Peyer's patch (tissue), 4 donors: ENCODE measurements around the gene ZBTB49. TPM values are rescaled to one million over a fixed set of nuclear protein-coding genes. Genes with fewer than 3 reads are reported as not detected.
"Not testable (repeated sequence)": the region's sequence is repeated elsewhere in the genome, so short reads cannot be mapped to it uniquely, and the experiment has no call there.

Experiments used
- DNase-seq, 3 donors: peaks; one replicate each; pipeline ENCODE4 v3.0.0-alpha.2; 2017 to 2019
- H3K27ac ChIP-seq, 4 donors: fragments of 200-600 bp; sonication (generic); one replicate each; pipeline ENCODE4 v1.5.1; 2016 to 2019
- H3K27me3 ChIP-seq, 2 donors: fragments of 200-600 bp; sonication (generic); one replicate each; pipeline ENCODE4 v1.5.1; 2019
- H3K36me3 ChIP-seq, 3 donors: fragments of 200-600 bp; sonication (generic); one replicate each; pipeline ENCODE4 v1.5.1; 2016 to 2019
- H3K4me1 ChIP-seq, 4 donors: fragments of 200-600 bp; sonication (generic); one replicate each; pipeline ENCODE4 v1.5.1; 2016 to 2019
- H3K4me3 ChIP-seq, 4 donors: fragments of 200-600 bp; sonication (generic); 1 replicate in 3 of 4; 2 replicates in 1 of 4; pipeline ENCODE4 v1.5.1; 2016 to 2019; ENCODE audit warnings: mild to moderate bottlenecking in 1 of 4
- H3K9me3 ChIP-seq, 4 donors: fragments of 200-600 bp; sonication (generic); one replicate each; pipeline ENCODE4 v1.5.1; 2016 to 2019; ENCODE audit warnings: mild to moderate bottlenecking in 1 of 4
- POLR2A ChIP-seq, 2 donors: fragments of 450-650 bp; IDR thresholded peaks; one replicate each; pipeline ENCODE4 v1.5.1; 2017; ENCODE audit warnings: antibody characterized with exemption in 2 of 2, mild to moderate bottlenecking in 2 of 2, moderate library complexity in 2 of 2
- total RNA-seq, 4 donors: library from RNA; depleted of rRNA; stranded (reverse); fragments of >200 nt; gene quantifications; one replicate each; pipeline ENCODE4 v1.1.0, GENCODE V29; 2016
- TF ChIP-seq, protein P1 (sequence below), 6 experiments: fragments of 450-650 bp in 4 of 6; fragments of 200-600 bp in 2 of 6; sonication (generic) in 1 of 6; IDR thresholded peaks; one replicate each; pipeline ENCODE4 v1.5.1; 2017 to 2019; ENCODE audit warnings: antibody characterized with exemption in 6 of 6, mild to moderate bottlenecking in 3 of 6, moderate library complexity in 1 of 6

The ZBTB49 gene
- total RNA-seq, 4 donors from 2014 or later, result 3.3 to 17.0 (median 11.7) TPM

GRCh38 chr4:4249866-4250265 is 40.2 kb upstream of the ZBTB49 start:
- TF ChIP-seq POLR2A (IDR thresholded peaks at IDR 0.05), result no peak
- peaks cover 0 to 5% (median 0%) of the 10 kb centered on the region in 3 donors for H3K36me3 ChIP-seq
- no peak overlapping the region for H3K4me3 ChIP-seq

DNA sequence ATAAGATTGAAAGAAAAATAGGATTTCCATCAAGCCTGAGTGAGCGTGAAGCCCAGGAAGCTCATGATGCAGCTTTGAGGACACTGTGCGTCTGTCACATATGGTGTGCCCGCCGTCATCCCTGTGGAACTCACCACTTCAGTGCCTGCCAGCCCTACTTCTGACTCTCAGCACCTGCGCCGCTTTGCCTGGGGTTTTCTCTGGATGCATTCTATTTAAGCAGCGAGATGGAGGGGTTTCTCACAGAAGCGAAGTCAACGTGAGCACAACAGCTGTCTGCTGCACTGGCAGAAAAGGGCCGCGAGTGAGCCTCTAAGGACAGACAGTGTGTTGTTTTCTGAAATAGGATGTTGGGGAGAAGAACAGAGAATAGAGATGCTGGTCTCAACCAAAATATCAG is 35.9 kb upstream of the ZBTB49 start:
- H3K36me3 ChIP-seq, result no peaks in the 10 kb centered on the region
- TF ChIP-seq, protein P1, sequence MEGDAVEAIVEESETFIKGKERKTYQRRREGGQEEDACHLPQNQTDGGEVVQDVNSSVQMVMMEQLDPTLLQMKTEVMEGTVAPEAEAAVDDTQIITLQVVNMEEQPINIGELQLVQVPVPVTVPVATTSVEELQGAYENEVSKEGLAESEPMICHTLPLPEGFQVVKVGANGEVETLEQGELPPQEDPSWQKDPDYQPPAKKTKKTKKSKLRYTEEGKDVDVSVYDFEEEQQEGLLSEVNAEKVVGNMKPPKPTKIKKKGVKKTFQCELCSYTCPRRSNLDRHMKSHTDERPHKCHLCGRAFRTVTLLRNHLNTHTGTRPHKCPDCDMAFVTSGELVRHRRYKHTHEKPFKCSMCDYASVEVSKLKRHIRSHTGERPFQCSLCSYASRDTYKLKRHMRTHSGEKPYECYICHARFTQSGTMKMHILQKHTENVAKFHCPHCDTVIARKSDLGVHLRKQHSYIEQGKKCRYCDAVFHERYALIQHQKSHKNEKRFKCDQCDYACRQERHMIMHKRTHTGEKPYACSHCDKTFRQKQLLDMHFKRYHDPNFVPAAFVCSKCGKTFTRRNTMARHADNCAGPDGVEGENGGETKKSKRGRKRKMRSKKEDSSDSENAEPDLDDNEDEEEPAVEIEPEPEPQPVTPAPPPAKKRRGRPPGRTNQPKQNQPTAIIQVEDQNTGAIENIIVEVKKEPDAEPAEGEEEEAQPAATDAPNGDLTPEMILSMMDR (IDR thresholded peaks at IDR 0.05), result no peak
- no peak for TF ChIP-seq POLR2A (IDR thresholded peaks at IDR 0.05)
- H3K27ac ChIP-seq, result no peak overlapping the region
- H3K4me3 ChIP-seq, result no peak overlapping the region
- peaks cover 0 to 2% (median 0%) of the 10 kb centered on the region in 4 donors for H3K4me1 ChIP-seq
- no peaks in the 10 kb centered on the region for H3K27me3 ChIP-seq
- no peak for DNase-seq
- H3K9me3 ChIP-seq, result no peaks in the 10 kb centered on the region

More at GRCh38 chr4:4249866-4250265, 40.2 kb upstream of the ZBTB49 start:
- Histone ChIP-seq H3K9me3 (no peaks in the 10 kb centered on the region), H3K27ac (no peak overlapping the region), H3K27me3 (no peaks in the 10 kb centered on the region), H3K4me1 (peaks cover 0 to 26% (median 6%) of the 10 kb centered on the region in 4 donors)
- DNase-seq, result no peak

DNA sequence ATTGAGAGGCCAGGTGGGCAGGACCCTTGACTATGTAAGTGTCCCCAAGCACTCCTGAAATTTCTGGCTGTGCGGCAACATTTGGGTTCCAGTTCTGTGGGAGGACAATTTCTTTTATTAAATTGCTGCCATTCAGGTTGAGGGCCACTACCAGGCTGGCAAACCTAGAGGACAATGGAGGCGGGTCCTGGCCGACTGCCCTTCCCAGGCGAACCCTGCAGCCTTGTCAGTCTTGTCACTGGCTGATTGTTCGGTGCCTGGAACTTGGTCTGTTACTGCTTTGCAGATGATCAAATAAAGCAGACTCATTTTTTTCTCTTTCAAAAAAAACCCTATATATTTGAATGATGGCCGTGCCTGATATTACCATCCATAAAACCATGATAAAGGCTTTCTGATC is 35.4 kb upstream of the ZBTB49 start:
- no peak overlapping the region for H3K4me3 ChIP-seq
- H3K9me3 ChIP-seq, result no peaks in the 10 kb centered on the region
- no peak overlapping the region for H3K27ac ChIP-seq
- DNase-seq, result no peak
- no peaks in the 10 kb centered on the region for H3K27me3 ChIP-seq
- no peaks in the 10 kb centered on the region for H3K4me1 ChIP-seq
- no peak for TF ChIP-seq POLR2A (IDR thresholded peaks at IDR 0.05)
- TF ChIP-seq, protein P1 (IDR thresholded peaks at IDR 0.05), result no peak
- no peaks in the 10 kb centered on the region for H3K36me3 ChIP-seq

GRCh38 chr4:4256799-4257198 is 33.3 kb upstream of the ZBTB49 start:
- Histone ChIP-seq H3K4me1 (no peaks in the 10 kb centered on the region), H3K36me3 (no peaks in the 10 kb centered on the region), H3K4me3 (no peak overlapping the region), H3K27me3 (no peaks in the 10 kb centered on the region), H3K27ac (no peak overlapping the region), H3K9me3 (no peaks in the 10 kb centered on the region)
- no peak for DNase-seq
- TF ChIP-seq, protein P1 (IDR thresholded peaks at IDR 0.05), result no peak
- TF ChIP-seq POLR2A (IDR thresholded peaks at IDR 0.05), result no peak

DNA sequence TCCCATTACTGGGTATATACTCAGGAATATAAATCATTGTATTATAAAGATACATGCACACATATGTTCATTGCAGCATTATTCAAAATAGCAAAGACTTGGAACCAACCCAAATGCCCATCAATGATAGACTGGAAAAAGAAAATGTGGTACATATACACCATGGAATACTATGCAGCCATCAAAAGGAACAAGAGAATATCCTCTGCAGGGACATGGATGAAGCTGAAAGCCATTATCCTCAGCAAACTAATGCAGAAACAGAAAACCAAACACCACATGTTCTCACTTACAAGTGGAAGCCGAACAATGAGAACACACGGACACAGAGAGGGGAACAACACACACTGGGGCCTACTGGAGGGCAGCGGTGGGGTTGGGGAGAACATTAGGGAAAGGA is 32.3 kb upstream of the ZBTB49 start:
- not testable (repeated sequence) for H3K27me3 ChIP-seq, DNase-seq, H3K36me3 ChIP-seq, H3K4me3 ChIP-seq, H3K9me3 ChIP-seq, H3K4me1 ChIP-seq, H3K27ac ChIP-seq

DNA sequence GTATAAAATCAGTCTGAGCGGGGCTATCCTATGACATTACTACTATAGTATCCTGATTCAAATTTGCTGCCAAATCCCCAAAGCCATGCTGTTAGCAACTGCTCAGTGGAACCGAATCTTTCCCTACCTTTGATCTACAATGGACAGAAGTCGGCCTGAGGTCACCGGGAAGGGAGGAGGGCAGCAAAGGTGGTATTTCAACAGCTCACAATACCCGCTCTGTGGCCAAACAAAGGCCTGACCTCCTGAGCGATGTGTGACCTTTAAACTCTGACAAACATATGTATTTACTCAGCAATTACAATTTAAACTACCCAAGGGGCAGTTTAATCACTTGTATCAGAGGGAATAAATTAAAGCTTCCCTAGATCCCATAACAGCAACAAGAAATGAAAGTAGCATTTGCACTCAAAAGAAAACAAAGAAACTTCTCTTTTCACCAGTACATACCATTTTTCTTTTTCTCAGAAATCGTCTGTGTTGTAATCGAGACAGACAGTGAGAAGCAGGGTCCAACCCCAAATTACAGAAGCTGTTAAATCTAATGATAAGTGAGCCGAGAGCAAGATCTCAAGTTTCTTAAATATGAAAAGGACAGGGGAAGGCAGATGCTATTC is 30.5 kb upstream of the ZBTB49 start:
- Histone ChIP-seq H3K4me1 (no peaks in the 10 kb centered on the region), H3K27ac (no peak overlapping the region), H3K9me3 (no peaks in the 10 kb centered on the region), H3K27me3 (no peaks in the 10 kb centered on the region), H3K36me3 (no peaks in the 10 kb centered on the region), H3K4me3 (no peak overlapping the region)
- no peak for DNase-seq
- TF ChIP-seq, protein P1 (IDR thresholded peaks at IDR 0.05), result no peak
- TF ChIP-seq POLR2A (IDR thresholded peaks at IDR 0.05), result no peak
